Activated CD4-positive, CD25-positive, alpha-beta regulatory T cell (primary cell): ENCODE measurements around the gene CHST15.
"Not testable (repeated sequence)": the region's sequence is repeated elsewhere in the genome, so short reads cannot be mapped to it uniquely, and the experiment has no call there.

Experiments
- DNase-seq, 4 experiments: peaks; one replicate each; lab custom pipeline; 2025; lab: John Stamatoyannopoulos, UW

Gene CHST15

GRCh38 chr10:124044143-124044862 lies 49.1 kb downstream of the CHST15 start:
- no peak for DNase-seq

GRCh38 chr10:124043310-124044142 lies 49.9 kb downstream of the CHST15 start:
- no peak for DNase-seq

GRCh38 chr10:124042656-124043309 lies 50.6 kb downstream of the CHST15 start:
- no peak for DNase-seq

- DNase-seq = no peak
Measured at GRCh38 chr10:124041675-124042445, 51.5 kb downstream of the CHST15 start.

GRCh38 chr10:124040451-124041188 lies 52.8 kb downstream of the CHST15 start:
- no peak for DNase-seq

- DNase-seq = no peak
Measured at GRCh38 chr10:124039483-124040013, 53.9 kb downstream of the CHST15 start.

- no peak for DNase-seq
Measured at GRCh38 chr10:124037784-124038183, 55.6 kb downstream of the CHST15 start.

- DNase-seq = no peak
Measured at GRCh38 chr10:124037286-124037685, 56.1 kb downstream of the CHST15 start.

- no peak for DNase-seq
Measured at GRCh38 chr10:124036746-124037145, 56.7 kb downstream of the CHST15 start.

GRCh38 chr10:124035928-124036558 lies 57.4 kb downstream of the CHST15 start:
- peak in 1 of 4 experiments; percentile 23 for DNase-seq

- no peak for DNase-seq
Measured at GRCh38 chr10:124035306-124035927, 58.0 kb downstream of the CHST15 start.

GRCh38 chr10:124034576-124035305 lies 58.7 kb downstream of the CHST15 start:
- DNase-seq = not testable (repeated sequence)

- DNase-seq = no peak
Measured at GRCh38 chr10:124033887-124034218, 59.5 kb downstream of the CHST15 start.

GRCh38 chr10:124032971-124033886 lies 60.2 kb downstream of the CHST15 start:
- no peak for DNase-seq

GRCh38 chr10:124032087-124032935 lies 61.1 kb downstream of the CHST15 start:
- no peak for DNase-seq

GRCh38 chr10:124030492-124031110 lies 62.8 kb downstream of the CHST15 start:
- DNase-seq = no peak

- DNase-seq = no peak
Measured at GRCh38 chr10:124030061-124030460, 63.3 kb downstream of the CHST15 start.
